ENCODE measurements around the gene DNM1L.

DNM1L gene

DNA sequence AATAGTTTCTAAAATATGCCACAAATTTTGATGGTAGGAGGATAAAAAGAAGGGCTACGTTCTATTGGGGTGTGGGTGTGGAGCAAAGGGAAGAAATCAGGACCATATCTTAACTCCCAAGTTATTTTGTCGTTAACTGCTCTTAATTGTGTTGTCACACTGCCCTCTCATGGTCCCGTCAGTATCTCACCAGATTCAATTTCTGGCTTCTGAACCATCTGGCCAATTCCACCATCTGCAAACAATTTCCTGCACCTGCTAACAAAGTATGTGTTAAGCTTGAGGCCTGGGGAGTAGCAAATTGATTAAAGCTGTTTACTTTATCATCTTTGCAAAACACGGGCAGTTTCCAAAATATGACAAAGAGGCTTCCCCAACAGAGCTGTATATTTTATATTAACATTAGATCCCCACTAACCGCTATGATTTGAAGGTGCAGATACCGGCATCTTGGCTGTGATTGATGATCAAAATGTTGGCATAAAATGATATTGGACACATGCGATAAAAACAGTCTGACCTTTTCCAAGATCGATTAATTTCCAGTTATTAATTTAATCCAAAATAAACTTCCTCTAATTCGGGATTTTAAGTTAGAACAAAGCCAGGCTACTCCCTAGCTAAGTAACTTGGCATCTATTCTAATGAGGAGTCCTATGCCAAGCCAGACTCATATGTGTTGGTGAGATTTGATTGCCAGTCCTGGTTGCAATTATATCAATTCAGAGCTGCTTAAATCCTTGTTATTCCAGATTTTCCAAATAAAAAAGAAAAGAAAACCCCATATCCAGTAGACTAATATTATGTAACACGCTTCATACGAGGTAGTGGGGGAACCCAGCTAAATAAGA, 6.9 kb upstream of the DNM1L start:
- in situ Hi-C loops (cut with MboI; ENCODE audit: low pct_unique_long_range_greater_than_20kb, low sequenced_read_pairs, unreplicated experiment), result loop anchor here (10.0 kb wide), 1 partner anchor 217 kb away; no protein-coding TSS in a partner anchor
- peak; percentile 76 for DNase-seq (ENCODE audit: low spot score)

DNA sequence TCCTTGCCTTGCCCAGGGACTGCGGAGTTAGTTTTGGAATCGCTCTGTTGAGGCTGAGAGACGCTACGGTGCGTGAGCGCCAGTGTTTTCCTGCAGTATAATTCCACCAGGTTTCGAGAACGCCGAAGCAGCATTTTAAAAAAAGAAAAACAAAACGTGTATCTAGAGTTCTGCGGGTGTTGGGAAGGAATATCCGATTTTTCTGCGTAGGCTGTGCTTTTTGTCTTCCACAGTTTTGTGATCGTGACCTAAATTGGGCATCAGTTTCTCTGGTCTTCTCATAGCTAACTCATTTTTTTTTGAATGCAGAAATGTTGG, 778 bp downstream of the DNM1L start:
- in situ Hi-C loops (cut with MboI; ENCODE audit: low pct_unique_long_range_greater_than_20kb, low sequenced_read_pairs, unreplicated experiment), result loop anchor here (10.0 to 25.0 kb wide), 2 partner anchors 225 to 1018 kb away; partner anchors contain the start of gene ETFBKMT
- no peak for DNase-seq (ENCODE audit: low spot score)
- TF ChIP-seq, protein P1, sequence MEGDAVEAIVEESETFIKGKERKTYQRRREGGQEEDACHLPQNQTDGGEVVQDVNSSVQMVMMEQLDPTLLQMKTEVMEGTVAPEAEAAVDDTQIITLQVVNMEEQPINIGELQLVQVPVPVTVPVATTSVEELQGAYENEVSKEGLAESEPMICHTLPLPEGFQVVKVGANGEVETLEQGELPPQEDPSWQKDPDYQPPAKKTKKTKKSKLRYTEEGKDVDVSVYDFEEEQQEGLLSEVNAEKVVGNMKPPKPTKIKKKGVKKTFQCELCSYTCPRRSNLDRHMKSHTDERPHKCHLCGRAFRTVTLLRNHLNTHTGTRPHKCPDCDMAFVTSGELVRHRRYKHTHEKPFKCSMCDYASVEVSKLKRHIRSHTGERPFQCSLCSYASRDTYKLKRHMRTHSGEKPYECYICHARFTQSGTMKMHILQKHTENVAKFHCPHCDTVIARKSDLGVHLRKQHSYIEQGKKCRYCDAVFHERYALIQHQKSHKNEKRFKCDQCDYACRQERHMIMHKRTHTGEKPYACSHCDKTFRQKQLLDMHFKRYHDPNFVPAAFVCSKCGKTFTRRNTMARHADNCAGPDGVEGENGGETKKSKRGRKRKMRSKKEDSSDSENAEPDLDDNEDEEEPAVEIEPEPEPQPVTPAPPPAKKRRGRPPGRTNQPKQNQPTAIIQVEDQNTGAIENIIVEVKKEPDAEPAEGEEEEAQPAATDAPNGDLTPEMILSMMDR (IDR thresholded peaks at IDR 0.05; ENCODE audit: extremely low read depth, insufficient read depth, missing control alignments), result no peak

More for the DNA sequence above, 6.9 kb upstream of the DNM1L start:
- TF ChIP-seq, protein P1 (IDR thresholded peaks at IDR 0.05; ENCODE audit: extremely low read depth, insufficient read depth, missing control alignments), result peak; percentile 72

DNA sequence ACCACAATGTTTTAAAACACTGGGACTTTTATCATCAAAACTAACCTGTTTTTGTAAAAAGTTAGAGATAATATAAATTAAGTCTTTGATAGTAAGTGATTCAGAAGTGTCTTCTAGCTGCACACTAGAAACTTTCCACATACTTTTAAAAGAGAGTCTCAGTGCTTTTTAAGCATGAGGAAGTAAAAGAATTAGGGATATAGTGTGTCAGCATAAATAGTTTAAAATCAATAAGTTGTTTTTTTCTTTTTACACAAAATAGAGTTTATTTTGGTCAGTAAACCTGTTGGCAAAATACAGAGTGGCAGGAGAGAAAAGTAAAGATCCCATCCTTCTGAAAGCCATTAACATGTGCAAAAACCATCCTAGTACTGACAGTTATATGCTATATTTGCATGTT, 1.7 kb downstream of the DNM1L start:
- in situ Hi-C loops (cut with MboI; ENCODE audit: low pct_unique_long_range_greater_than_20kb, low sequenced_read_pairs, unreplicated experiment), result loop anchor here (25.0 kb wide), 1 partner anchor 1018 kb away; the partner anchor contains the start of gene ETFBKMT
- TF ChIP-seq, protein P1 (IDR thresholded peaks at IDR 0.05; ENCODE audit: extremely low read depth, insufficient read depth, missing control alignments), result no peak
- DNase-seq (ENCODE audit: low spot score), result no peak

DNA sequence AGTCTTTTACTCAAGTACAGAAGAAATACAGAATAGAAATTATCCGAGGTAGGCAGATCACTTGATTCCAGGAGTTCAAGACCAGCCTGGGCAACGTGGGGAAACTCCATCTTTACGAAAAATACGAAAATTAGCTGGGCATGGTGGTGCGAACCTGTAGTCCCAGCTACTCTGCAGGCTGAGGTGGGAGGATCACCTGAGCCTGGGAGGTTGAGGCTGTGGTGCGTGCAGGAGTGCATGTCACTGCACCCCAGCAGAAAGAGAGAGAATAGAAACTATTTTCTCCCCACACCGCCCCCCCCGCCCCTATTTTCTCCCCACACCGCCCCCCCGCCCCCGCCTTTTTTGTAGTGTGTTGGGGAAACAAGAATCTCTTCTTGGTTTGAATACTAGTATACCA, 2.2 kb downstream of the DNM1L start:
- DNase-seq (ENCODE audit: low spot score), result no peak
- in situ Hi-C loops (cut with MboI; ENCODE audit: low pct_unique_long_range_greater_than_20kb, low sequenced_read_pairs, unreplicated experiment), result loop anchor here (25.0 kb wide), 1 partner anchor 1019 kb away; the partner anchor contains the start of gene ETFBKMT
- TF ChIP-seq, protein P1 (IDR thresholded peaks at IDR 0.05; ENCODE audit: extremely low read depth, insufficient read depth, missing control alignments), result no peak

DNA sequence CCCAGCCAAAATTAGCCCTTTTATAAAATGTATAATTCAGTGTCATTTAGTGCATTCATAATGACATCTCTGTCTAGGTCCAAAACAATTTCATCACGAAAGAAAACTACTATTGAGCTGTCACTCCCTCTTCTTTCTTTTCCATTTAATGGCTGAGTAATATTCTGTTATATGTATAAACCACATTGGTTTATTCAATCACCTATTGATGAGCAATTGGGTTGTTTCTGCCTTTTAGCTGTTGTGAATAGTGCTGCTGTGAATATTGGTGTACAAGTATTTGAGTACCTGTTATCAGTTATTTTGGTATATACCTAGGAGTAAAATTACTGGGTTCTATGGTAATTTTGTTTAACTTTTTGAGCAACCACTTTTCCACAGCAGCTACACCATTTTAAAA, 7.2 kb downstream of the DNM1L start:
- in situ Hi-C loops (cut with MboI; ENCODE audit: low pct_unique_long_range_greater_than_20kb, low sequenced_read_pairs, unreplicated experiment), result loop anchor here (25.0 kb wide), 1 partner anchor 1024 kb away; the partner anchor contains the start of gene ETFBKMT
- TF ChIP-seq, protein P1 (IDR thresholded peaks at IDR 0.05; ENCODE audit: extremely low read depth, insufficient read depth, missing control alignments), result no peak
- no peak for DNase-seq (ENCODE audit: low spot score)

DNA sequence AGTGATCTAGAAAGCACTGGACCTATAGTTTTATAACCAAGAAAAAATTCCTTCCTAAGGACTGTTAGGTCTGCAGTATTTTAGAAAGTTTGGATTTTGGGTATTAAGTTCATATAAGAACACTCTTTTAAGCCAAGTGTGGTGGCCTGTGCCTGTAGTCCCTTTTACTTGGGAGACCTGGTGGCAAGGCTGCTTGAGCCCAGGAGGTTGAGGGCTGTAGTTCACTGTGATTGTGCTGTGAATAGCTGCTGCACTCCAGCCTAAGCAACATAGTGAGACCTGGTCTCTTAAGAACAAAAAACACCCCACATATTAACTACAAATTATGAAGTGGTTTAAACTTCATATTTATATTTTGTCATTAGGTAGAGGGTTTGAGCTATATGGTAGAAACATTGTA, 9.7 kb downstream of the DNM1L start:
- DNase-seq (ENCODE audit: low spot score), result no peak
- TF ChIP-seq, protein P1 (IDR thresholded peaks at IDR 0.05; ENCODE audit: extremely low read depth, insufficient read depth, missing control alignments), result no peak
- in situ Hi-C loops (cut with MboI; ENCODE audit: low pct_unique_long_range_greater_than_20kb, low sequenced_read_pairs, unreplicated experiment), result loop anchor here (25.0 kb wide), 1 partner anchor 1026 kb away; the partner anchor contains the start of gene ETFBKMT
